ENCODE measurements around the gene AHCYL2.
A peak's percentile ranks its signal among the peaks of the same experiment; 100 is the strongest.

AHCYL2 gene

DNA sequence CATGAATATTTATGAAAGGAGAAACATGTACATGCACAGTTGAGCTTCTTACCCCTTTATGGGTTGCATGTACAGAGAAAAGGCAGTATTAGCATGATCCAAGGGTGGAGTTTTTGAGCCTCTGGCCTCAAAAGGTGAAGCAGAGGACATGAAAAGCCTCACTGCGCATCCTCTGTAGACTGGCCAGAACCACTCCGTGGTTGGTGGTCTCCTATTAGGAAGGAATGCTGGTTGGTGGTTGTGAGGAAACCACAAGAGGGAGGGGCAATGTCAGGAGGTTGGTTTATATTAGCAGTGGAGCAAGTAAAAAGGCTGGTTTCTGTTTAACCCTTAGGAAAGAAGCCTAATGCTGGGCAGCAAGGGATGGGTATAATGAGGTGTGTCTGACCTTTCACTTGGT is 37.5 kb downstream of the AHCYL2 start:
- no peak overlapping the region for H3K4me3 ChIP-seq (ENCODE audit: low read depth, low read length)
- TF ChIP-seq, protein P1, sequence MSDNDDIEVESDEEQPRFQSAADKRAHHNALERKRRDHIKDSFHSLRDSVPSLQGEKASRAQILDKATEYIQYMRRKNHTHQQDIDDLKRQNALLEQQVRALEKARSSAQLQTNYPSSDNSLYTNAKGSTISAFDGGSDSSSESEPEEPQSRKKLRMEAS (IDR thresholded peaks at IDR 0.05; ENCODE audit: low read depth, low read length), result no peak
- no peak for TF ChIP-seq CTCF (IDR thresholded peaks at IDR 0.05; ENCODE audit: low read depth, low read length)
- TF ChIP-seq POLR2A (IDR thresholded peaks at IDR 0.05; ENCODE audit: extremely low read depth, insufficient read length), result no peak
- no peak for TF ChIP-seq MYC (IDR thresholded peaks at IDR 0.05; ENCODE audit: low read depth, low read length)
- peak; percentile 53 for DNase-seq (ENCODE audit: low read depth)

DNA sequence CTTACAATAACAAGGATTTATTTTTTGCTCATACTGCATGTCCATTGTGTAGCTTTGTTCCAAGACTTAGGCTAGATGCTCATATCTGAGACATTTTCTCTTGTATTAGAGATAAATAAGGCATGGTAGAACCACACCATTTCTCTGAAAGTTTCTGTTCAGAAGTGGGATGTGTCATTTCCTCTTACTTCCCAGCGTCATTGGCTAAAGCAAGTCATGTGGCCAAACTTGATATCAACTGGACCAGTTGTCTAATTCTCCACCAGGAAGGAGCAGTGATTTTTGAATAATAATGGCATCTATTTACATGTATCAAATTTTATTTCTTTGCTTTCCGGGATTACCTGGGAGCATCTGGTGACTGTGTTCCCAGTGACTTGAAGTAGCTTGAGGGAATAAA is 38.3 kb downstream of the AHCYL2 start:
- TF ChIP-seq, protein P1 (IDR thresholded peaks at IDR 0.05; ENCODE audit: low read depth, low read length), result no peak
- TF ChIP-seq POLR2A (IDR thresholded peaks at IDR 0.05; ENCODE audit: extremely low read depth, insufficient read length) (no peak), CTCF (IDR thresholded peaks at IDR 0.05; ENCODE audit: low read depth, low read length) (no peak), MYC (IDR thresholded peaks at IDR 0.05; ENCODE audit: low read depth, low read length) (no peak)
- no peak for DNase-seq (ENCODE audit: low read depth)
- no peak overlapping the region for H3K4me3 ChIP-seq (ENCODE audit: low read depth, low read length)

- no peak overlapping the region for H3K4me3 ChIP-seq (ENCODE audit: low read depth, low read length)
- no peak for TF ChIP-seq POLR2A (IDR thresholded peaks at IDR 0.05; ENCODE audit: extremely low read depth, insufficient read length)
- TF ChIP-seq, protein P1 (IDR thresholded peaks at IDR 0.05; ENCODE audit: low read depth, low read length), result no peak
- TF ChIP-seq MYC (IDR thresholded peaks at IDR 0.05; ENCODE audit: low read depth, low read length), result no peak
- TF ChIP-seq CTCF (IDR thresholded peaks at IDR 0.05; ENCODE audit: low read depth, low read length), result no peak
- no peak for DNase-seq (ENCODE audit: low read depth)
Measured at GRCh38 chr7:129264534-129264933, 39.7 kb downstream of the AHCYL2 start.

DNA sequence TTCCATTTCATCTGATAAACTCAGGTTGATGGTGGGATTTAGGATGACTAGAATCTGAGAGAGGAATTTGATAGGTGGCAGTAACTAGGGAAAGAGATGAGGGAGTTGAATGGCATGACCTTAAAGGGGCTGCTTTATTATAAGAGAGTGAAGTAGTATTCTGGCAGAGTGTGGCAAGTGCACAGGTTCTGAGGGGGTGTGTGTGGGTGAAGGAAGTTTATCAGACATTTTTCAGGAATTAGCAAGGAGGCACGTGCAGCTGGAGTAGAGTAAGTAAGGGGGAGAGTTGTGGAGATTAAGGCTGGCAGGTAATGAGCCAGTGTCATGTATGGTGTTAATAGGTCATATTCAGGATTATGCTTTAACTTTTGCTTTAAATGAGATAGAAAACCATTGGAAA is 40.5 kb downstream of the AHCYL2 start:
- DNase-seq (ENCODE audit: low read depth), result no peak
- H3K4me3 ChIP-seq (ENCODE audit: low read depth, low read length), result no peak overlapping the region
- TF ChIP-seq, protein P1 (IDR thresholded peaks at IDR 0.05; ENCODE audit: low read depth, low read length), result no peak
- no peak for TF ChIP-seq CTCF (IDR thresholded peaks at IDR 0.05; ENCODE audit: low read depth, low read length)
- TF ChIP-seq MYC (IDR thresholded peaks at IDR 0.05; ENCODE audit: low read depth, low read length), result no peak
- TF ChIP-seq POLR2A (IDR thresholded peaks at IDR 0.05; ENCODE audit: extremely low read depth, insufficient read length), result no peak

DNA sequence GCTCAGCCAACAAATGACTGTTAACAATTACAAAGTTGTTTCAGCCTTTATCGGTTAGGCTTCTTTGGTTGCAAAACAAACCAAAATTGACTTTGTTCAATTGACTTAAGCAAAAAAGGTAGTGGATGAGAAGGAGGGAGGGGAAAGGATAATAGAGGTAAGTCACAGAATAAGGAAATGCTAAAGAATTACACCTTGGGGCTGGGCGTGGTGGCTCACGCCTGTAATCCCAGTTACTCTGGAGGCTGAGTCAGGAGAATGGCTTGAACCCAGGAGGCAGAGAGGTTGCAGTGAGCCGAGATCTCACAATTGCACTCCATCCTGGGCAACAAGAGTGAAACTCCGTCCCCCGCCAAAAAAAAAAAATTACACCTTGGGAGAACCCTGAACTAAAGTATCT is 41.4 kb downstream of the AHCYL2 start:
- no peak for DNase-seq (ENCODE audit: low read depth)
- TF ChIP-seq CTCF (IDR thresholded peaks at IDR 0.05; ENCODE audit: low read depth, low read length), result no peak
- TF ChIP-seq, protein P1 (IDR thresholded peaks at IDR 0.05; ENCODE audit: low read depth, low read length), result no peak
- no peak for TF ChIP-seq POLR2A (IDR thresholded peaks at IDR 0.05; ENCODE audit: extremely low read depth, insufficient read length)
- TF ChIP-seq MYC (IDR thresholded peaks at IDR 0.05; ENCODE audit: low read depth, low read length), result no peak

DNA sequence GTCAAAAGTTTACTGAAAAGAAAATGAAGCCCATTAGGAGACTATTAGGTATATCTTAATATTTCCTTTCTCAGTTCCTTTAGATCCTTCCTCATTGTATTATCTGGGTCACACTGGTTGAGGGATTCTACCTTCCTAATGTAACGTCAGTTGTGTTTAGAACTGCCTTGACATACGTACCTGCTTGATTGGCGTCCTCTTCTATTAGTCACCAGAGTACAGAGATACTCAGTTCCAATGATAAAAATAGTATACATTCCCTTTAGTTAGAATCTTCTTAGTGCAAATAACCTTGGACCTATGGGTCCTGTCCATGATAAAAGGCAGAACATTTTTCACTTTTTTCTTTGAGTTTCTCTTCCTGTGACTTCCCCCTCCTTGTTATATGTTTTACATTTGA is 45.2 kb downstream of the AHCYL2 start:
- TF ChIP-seq POLR2A (IDR thresholded peaks at IDR 0.05; ENCODE audit: extremely low read depth, insufficient read length) (no peak), MYC (IDR thresholded peaks at IDR 0.05; ENCODE audit: low read depth, low read length) (no peak), CTCF (IDR thresholded peaks at IDR 0.05; ENCODE audit: low read depth, low read length) (no peak)
- TF ChIP-seq, protein P1 (IDR thresholded peaks at IDR 0.05; ENCODE audit: low read depth, low read length), result no peak
- no peak for DNase-seq (ENCODE audit: low read depth)
- no peak overlapping the region for H3K4me3 ChIP-seq (ENCODE audit: low read depth, low read length)

More for the DNA sequence above, 41.4 kb downstream of the AHCYL2 start:
- H3K4me3 ChIP-seq (ENCODE audit: low read depth, low read length), result no peak overlapping the region

Measured in NB4 (cell line).